ENCODE data around the gene GJC3. TPM values are rescaled to one million over a fixed set of nuclear protein-coding genes. Genes with fewer than 3 reads are reported as not detected.
"Not testable (repeated sequence)": the region's sequence is repeated elsewhere in the genome, so short reads cannot be mapped to it uniquely, and the experiment has no call there.

Gene GJC3
- total RNA-seq, 1 experiment from 2014 or later: not detected

DNA sequence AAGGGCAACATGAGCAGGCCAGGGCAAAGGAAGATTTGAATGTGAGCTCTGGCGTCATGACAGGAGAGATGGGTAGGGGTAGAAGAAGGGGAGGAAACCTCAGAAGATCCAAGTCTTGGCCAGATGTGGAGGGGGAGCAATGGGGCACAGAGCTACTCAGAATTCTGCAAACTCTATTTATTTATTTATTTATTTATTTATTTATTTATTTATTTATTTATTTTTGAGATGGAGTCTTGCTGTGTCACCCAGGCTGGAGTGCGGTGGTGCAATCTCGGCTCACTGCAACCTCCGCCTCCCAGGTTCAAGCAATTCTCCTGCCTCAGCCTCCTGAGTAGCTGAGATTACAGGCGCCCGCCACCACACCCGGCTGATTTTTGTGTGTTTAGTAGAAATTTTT is 25.2 kb upstream of the GJC3 start:
- H3K27me3 ChIP-seq (ENCODE audit: control insufficient read depth, insufficient read depth, low read length); CTCF ChIA-PET; ATAC-seq; DNase-seq (ENCODE audit: low read depth, low spot score); H3K27ac ChIP-seq (ENCODE audit: low read length); H3K4me3 ChIP-seq (ENCODE audit: low read depth in 2 of 2, low read length in 2 of 2); BruUV-seq (replicated peaks); H3K4me1 ChIP-seq (ENCODE audit: control insufficient read depth, insufficient read depth, low read length); in situ Hi-C loops (cut with HindIII; ENCODE audit: low pct_unique_long_range_greater_than_20kb, low sequenced_read_pairs); H3K9me3 ChIP-seq (ENCODE audit: control insufficient read depth, insufficient read depth, low read depth, low read length); H3K36me3 ChIP-seq (ENCODE audit: control insufficient read depth, insufficient read depth, low read length); intact Hi-C loops (cut with micrococcal nuclease; ENCODE audit: unreplicated experiment); POLR2A ChIA-PET: not testable (repeated sequence)

DNA sequence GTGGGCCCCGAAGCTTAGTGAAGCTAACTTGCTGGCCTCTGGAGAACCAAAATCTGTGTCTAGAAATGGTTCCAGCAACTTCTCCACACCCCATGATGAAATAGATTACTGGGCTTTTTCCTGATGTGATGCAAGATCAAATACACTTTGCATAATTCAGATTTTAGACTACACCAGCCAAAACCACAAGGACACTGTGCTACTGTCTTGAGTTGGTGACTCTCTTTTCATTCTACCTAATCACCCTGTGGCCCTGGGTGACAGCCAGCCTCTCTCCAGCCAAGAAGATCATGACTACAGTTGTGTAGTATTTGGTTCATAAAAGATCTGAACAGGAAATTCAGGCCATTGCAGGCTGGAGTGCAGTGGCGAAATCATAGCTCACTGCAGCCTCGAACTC is 24.2 kb upstream of the GJC3 start:
- TF ChIP-seq POLR2AphosphoS5 (IDR thresholded peaks at IDR 0.05; ENCODE audit: low read depth, low read length) (no peak), TCF7L2 (IDR thresholded peaks at IDR 0.05; ENCODE audit: low read depth, low read length) (no peak), SIN3A (IDR thresholded peaks at IDR 0.05; ENCODE audit: borderline replicate concordance, insufficient read depth, low read depth, low read length) (no peak)
- TF ChIP-seq, protein P1, sequence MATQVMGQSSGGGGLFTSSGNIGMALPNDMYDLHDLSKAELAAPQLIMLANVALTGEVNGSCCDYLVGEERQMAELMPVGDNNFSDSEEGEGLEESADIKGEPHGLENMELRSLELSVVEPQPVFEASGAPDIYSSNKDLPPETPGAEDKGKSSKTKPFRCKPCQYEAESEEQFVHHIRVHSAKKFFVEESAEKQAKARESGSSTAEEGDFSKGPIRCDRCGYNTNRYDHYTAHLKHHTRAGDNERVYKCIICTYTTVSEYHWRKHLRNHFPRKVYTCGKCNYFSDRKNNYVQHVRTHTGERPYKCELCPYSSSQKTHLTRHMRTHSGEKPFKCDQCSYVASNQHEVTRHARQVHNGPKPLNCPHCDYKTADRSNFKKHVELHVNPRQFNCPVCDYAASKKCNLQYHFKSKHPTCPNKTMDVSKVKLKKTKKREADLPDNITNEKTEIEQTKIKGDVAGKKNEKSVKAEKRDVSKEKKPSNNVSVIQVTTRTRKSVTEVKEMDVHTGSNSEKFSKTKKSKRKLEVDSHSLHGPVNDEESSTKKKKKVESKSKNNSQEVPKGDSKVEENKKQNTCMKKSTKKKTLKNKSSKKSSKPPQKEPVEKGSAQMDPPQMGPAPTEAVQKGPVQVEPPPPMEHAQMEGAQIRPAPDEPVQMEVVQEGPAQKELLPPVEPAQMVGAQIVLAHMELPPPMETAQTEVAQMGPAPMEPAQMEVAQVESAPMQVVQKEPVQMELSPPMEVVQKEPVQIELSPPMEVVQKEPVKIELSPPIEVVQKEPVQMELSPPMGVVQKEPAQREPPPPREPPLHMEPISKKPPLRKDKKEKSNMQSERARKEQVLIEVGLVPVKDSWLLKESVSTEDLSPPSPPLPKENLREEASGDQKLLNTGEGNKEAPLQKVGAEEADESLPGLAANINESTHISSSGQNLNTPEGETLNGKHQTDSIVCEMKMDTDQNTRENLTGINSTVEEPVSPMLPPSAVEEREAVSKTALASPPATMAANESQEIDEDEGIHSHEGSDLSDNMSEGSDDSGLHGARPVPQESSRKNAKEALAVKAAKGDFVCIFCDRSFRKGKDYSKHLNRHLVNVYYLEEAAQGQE (IDR thresholded peaks at IDR 0.05; ENCODE audit: insufficient read depth in 1 of 2, low read depth in 2 of 2, low read length in 1 of 2): no peak
- TF ChIP-seq, protein P2, sequence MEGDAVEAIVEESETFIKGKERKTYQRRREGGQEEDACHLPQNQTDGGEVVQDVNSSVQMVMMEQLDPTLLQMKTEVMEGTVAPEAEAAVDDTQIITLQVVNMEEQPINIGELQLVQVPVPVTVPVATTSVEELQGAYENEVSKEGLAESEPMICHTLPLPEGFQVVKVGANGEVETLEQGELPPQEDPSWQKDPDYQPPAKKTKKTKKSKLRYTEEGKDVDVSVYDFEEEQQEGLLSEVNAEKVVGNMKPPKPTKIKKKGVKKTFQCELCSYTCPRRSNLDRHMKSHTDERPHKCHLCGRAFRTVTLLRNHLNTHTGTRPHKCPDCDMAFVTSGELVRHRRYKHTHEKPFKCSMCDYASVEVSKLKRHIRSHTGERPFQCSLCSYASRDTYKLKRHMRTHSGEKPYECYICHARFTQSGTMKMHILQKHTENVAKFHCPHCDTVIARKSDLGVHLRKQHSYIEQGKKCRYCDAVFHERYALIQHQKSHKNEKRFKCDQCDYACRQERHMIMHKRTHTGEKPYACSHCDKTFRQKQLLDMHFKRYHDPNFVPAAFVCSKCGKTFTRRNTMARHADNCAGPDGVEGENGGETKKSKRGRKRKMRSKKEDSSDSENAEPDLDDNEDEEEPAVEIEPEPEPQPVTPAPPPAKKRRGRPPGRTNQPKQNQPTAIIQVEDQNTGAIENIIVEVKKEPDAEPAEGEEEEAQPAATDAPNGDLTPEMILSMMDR (IDR thresholded peaks at IDR 0.05): no peak
- Histone ChIP-seq H3K36me3 (ENCODE audit: control insufficient read depth, insufficient read depth, low read length) (no peaks in the 10 kb centered on the region), H3K9me3 (ENCODE audit: control insufficient read depth, insufficient read depth, low read depth, low read length) (no peaks in the 10 kb centered on the region), H3K27me3 (ENCODE audit: control insufficient read depth, insufficient read depth, low read length) (peaks cover 5% of the 10 kb centered on the region; the same call in 1 of the 2 replicates), H3K4me1 (ENCODE audit: control insufficient read depth, insufficient read depth, low read length) (no peaks in the 10 kb centered on the region), H3K27ac (ENCODE audit: low read length) (no peak overlapping the region), H3K4me3 (ENCODE audit: low read depth in 2 of 2, low read length in 2 of 2) (no peak overlapping the region)
- intact Hi-C loops (cut with micrococcal nuclease; ENCODE audit: unreplicated experiment) (no loop called here), in situ Hi-C loops (cut with HindIII; ENCODE audit: low pct_unique_long_range_greater_than_20kb, low sequenced_read_pairs) (no loop called here)
- DNase-seq (ENCODE audit: low read depth, low spot score) (no peak), ATAC-seq (no peak)
- no TSS peak for BruUV-seq (replicated peaks)
- ChIA-PET CTCF (no interaction called here), POLR2A (no interaction called here)

DNA sequence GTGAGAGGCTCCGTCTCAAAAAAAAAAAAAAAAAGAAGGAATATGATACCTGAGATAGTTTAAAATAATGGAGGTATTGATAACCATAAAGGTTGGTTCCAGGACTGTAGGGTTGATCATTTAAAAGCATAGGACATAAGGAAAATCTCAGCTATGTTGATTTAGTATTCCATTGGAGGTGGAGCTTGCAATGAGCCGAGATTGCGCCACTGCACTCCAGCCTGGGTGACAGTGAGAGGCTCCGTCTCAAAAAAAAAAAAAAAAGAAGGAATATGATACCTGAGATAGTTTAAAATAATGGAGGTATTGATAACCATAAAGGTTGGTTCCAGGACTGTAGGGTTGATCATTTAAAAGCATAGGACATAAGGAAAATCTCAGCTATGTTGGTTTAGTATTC is 23.2 kb upstream of the GJC3 start:
- CTCF ChIA-PET; intact Hi-C loops (cut with micrococcal nuclease; ENCODE audit: unreplicated experiment); DNase-seq (ENCODE audit: low read depth, low spot score); H3K4me3 ChIP-seq (ENCODE audit: low read depth in 2 of 2, low read length in 2 of 2); H3K9me3 ChIP-seq (ENCODE audit: control insufficient read depth, insufficient read depth, low read depth, low read length); H3K27me3 ChIP-seq (ENCODE audit: control insufficient read depth, insufficient read depth, low read length); H3K4me1 ChIP-seq (ENCODE audit: control insufficient read depth, insufficient read depth, low read length); BruUV-seq (replicated peaks); ATAC-seq; H3K36me3 ChIP-seq (ENCODE audit: control insufficient read depth, insufficient read depth, low read length); H3K27ac ChIP-seq (ENCODE audit: low read length); in situ Hi-C loops (cut with HindIII; ENCODE audit: low pct_unique_long_range_greater_than_20kb, low sequenced_read_pairs): not testable (repeated sequence)
- POLR2A ChIA-PET: interaction anchor here (0.6 kb wide), 1 partner anchor 75 kb away, joined by 14 read pairs; no protein-coding TSS in a partner anchor

DNA sequence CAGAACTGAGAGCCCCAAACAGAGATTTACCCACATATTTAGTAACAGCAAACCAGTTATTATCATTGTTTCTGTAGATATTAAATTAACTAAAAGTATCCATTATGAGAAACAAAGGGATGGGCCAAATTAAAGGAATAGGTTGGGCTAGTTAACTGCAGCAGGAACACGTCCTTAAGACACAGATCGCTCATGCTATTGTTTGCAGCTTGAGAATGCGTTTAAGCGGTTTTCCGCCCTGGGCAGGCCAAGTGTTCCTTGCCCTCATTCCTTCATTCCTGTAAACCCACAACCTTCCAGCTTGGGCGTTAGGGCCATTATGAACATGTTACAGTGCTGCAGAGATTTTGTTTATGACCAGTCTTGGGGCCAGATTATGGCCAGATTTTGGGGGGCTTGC is 21.4 kb upstream of the GJC3 start:
- CTCF ChIA-PET; intact Hi-C loops (cut with micrococcal nuclease; ENCODE audit: unreplicated experiment): not testable (repeated sequence)
- POLR2A ChIA-PET: interaction anchor here (0.6 kb wide), 1 partner anchor 1978 kb away, joined by 6 read pairs; no protein-coding TSS in a partner anchor

More for the DNA sequence above, 21.4 kb upstream of the GJC3 start:
- H3K36me3 ChIP-seq (ENCODE audit: control insufficient read depth, insufficient read depth, low read length); H3K27ac ChIP-seq (ENCODE audit: low read length); H3K9me3 ChIP-seq (ENCODE audit: control insufficient read depth, insufficient read depth, low read depth, low read length); H3K4me1 ChIP-seq (ENCODE audit: control insufficient read depth, insufficient read depth, low read length); ATAC-seq; BruUV-seq (replicated peaks); H3K27me3 ChIP-seq (ENCODE audit: control insufficient read depth, insufficient read depth, low read length); DNase-seq (ENCODE audit: low read depth, low spot score); in situ Hi-C loops (cut with HindIII; ENCODE audit: low pct_unique_long_range_greater_than_20kb, low sequenced_read_pairs); H3K4me3 ChIP-seq (ENCODE audit: low read depth in 2 of 2, low read length in 2 of 2): not testable (repeated sequence)
